Activated effector memory CD4-positive, alpha-beta T cell treated with Interleukin-2 at 50 U/mL for 16 hours (primary cell): ENCODE data around the gene OR10J5.
"Not testable (repeated sequence)": the region's sequence is repeated elsewhere in the genome, so short reads cannot be mapped to it uniquely, and the experiment has no call there.

Source experiments
- DNase-seq: peaks from one replicate; pipeline ENCODE4 v3.0.0-alpha.2; 2020

OR10J5 gene, protein sequence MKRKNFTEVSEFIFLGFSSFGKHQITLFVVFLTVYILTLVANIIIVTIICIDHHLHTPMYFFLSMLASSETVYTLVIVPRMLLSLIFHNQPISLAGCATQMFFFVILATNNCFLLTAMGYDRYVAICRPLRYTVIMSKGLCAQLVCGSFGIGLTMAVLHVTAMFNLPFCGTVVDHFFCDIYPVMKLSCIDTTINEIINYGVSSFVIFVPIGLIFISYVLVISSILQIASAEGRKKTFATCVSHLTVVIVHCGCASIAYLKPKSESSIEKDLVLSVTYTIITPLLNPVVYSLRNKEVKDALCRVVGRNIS

GRCh38 chr1:159535907-159536306 is at the start of gene OR10J5:
OR10J5 (minus strand) TSS chr1:159536007; CDS start chr1:159536007, 0 bp downstream.
- no peak for DNase-seq

DNA sequence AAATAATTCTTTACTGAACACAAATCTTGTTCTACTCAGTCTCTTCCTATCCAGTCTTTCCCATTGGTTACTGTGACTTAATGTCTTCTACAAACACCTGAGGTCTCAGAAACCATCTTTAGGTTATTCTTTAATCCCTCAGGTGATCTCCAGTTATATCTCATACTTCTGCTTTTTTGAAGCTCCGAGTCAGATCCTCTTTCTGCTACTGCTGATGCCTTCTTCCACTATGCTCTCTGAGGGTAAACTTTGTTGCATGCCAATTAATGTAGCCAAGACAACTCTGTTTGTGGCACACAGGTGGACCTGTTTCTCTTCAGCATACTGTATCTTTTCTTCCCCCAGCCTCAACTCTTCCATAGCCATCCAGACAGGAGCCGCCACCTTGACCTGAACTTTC is 48.7 kb upstream of the OR10J5 start:
- DNase-seq, result no peak

DNA sequence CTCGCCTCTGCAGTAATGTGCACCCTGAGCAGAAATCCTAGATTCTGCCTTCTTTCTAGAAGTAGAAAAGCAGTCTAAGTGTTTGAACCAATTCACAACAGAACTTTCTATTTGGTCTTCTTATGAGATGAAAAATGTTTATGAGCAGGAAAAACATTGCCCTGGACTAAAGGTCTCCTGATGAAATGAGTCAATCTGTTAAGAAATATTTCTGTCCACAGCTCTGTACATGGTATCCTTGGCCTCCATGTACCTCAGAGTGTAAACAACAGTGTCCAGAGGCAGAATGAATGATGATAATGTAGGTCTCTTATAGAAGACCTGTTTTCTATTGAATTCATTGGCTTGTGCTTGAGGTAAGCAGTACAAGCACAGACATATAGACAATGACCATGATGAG is 45.6 kb upstream of the OR10J5 start:
- no peak for DNase-seq

GRCh38 chr1:159580340-159580739 is 44.5 kb upstream of the OR10J5 start:
- no peak for DNase-seq

DNA sequence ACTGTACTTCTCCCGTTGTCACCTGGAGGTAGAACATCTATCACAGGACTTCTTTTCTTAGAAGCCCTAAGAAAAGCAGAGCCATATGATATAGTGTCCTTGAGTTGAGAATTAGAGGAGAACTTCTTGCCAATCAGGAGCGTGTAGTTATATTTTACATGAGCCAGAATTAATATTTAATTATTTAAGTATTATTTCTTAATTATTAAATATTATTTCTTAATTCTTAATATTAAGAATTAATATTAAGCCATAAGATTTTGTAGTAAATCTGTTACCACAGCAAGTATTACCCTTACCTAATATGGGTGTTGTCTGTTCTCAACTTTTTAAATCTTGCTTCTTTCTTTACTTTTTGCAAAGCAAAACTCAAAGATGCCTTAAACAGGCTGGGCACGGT is 41.6 kb upstream of the OR10J5 start:
- no peak for DNase-seq

DNA sequence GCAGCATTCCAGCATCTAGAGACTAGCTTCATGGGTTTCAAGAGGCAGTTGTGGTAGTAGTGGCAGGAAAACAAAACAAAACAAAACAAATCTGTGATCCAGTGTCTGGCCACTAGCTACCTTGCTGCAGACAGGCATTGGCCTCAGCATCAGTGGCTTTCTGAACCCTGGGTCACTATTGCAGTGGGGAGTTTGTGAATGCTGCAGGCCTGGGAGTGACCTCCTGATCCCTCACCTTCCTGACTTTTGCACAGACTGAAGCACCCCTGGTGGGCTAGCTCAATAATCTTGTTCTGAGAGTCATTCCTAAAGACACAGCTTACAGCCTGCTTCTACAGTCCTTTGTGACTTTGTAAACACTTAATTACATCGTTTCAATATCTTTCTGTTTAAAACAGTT is 26.9 kb upstream of the OR10J5 start:
- no peak for DNase-seq

DNA sequence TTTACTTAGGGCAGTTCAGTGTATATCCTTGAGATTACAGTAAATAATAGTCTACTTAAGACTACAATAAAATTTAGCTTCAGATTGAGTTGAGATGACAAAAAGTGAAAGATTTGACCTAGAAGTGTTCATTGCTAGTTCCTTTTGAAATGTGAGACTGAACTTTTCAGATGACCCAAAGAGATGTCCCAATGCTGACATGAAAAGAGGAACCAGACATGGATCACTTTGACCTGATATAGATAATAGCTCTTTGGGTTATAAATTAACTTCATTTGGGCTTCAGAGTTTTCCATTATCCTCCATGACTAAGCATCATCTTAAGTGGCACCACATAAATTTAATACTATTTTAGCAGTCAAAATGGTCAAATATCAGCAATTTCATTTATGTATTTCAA is 25.7 kb upstream of the OR10J5 start:
- DNase-seq, result no peak

DNA sequence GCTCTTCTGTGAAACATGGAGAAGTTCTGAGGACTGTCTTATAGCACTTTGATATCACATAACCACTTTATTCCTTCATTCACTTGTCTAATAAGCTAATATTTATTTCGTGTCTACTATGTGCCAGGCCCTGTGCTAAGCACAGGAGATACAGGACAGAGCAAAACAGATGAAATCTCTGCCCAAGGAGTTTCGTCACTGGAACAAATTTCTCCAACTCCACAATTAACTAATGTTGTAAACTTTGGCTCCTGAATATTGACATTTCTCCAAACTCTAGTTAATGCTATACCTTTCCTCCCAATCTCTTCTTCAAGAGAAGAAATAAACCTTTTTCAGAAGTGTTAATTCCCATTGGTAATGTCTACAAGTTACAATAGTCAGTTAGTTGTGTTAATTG is 24.8 kb upstream of the OR10J5 start:
- no peak for DNase-seq

DNA sequence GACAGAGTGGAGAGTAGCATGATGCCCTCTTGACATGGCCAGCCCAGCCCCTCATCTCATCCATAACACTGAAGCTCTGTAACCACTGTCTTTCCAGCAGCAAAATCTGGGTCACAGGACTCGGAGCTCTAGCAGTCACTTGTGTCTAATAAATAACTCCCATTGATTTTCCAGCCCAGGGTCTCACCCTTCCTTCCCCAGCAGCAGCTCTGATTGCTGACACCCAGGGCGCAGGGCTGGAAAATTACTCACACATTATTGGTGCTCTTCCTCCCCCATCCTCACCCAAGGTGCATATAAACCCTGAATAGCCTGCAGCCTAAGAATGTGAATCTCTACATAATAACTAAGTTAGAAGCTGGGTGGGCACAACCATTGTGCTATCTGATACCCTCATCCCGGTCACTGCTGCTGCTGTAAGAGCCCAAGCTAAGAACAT is 21.1 kb upstream of the OR10J5 start:
- no peak for DNase-seq

DNA sequence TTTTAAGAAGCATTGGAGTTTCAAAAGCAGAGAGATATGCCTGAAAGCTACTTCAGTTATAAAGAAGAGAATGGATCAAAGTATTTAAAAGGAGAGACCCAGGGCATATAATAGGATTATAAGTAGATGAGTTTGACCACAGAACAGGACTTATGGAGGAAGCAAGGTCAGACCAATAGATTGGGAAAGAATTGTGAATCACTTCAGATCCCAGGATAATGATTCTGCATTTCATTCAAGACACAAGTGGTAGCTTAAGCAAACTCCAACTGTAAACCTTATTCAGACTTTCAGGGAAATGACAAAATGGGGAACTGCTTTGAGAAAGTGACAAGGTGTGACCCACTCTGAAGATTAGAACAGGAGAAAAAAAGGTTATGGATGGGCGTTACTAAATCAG is 18.9 kb upstream of the OR10J5 start:
- no peak for DNase-seq

- no peak for DNase-seq
Observed at GRCh38 chr1:159554261-159554660, 18.5 kb upstream of the OR10J5 start.

GRCh38 chr1:159548126-159548525 is 12.3 kb upstream of the OR10J5 start:
- no peak for DNase-seq

DNA sequence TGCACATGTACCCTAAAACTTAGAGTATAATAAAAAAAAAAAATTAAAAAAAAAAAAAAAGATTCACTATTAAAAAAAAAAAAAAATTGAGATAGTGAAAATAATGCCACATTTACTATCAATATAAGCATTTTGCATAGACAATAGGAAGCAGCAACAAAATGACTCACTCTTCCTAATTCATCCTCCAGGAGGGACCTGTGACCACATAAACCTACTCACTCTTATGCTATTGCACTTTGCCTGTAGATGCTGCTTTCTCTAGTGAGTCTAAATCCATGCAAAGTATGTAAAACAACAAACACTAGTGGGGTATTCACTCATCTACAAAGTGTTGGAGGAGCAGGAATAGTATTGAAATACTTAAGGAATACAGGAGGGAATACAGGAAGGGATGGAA is 2.9 kb downstream of the OR10J5 start:
- DNase-seq, result no peak

DNA sequence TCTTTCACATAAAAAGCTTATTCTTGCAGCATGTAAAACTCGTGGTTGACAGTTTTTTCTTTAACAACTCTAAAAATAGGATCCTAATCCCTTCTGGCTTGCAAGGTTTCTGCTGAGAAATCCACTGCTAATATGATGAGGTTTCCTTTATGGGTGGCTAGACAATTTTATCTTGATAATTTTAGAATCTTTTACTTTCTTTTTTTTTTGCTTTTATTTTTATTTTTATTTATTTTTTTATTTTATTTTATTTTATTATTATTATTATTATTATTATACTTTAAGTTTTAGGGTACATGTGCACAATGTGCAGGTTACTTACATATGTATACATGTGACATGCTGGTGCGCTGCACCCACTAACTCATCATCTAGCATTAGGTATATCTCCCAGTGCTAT is 11.0 kb downstream of the OR10J5 start:
- DNase-seq, result not testable (repeated sequence)

DNA sequence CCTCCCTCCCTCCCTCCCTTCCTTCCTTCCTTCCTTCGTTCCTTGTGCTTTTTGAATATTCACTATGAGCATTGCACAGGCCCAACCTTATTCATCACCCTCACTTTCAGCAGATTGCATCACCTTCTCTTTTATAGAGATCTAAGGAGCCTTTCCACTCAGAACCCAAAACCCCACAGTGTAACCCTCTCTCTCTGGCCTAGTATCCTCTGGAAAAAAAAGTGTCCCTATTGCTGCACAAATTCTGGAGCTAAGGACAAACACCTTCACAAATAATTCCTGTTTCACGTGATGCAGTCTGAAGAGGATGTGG is 25.6 kb downstream of the OR10J5 start:
- DNase-seq, result no peak

DNA sequence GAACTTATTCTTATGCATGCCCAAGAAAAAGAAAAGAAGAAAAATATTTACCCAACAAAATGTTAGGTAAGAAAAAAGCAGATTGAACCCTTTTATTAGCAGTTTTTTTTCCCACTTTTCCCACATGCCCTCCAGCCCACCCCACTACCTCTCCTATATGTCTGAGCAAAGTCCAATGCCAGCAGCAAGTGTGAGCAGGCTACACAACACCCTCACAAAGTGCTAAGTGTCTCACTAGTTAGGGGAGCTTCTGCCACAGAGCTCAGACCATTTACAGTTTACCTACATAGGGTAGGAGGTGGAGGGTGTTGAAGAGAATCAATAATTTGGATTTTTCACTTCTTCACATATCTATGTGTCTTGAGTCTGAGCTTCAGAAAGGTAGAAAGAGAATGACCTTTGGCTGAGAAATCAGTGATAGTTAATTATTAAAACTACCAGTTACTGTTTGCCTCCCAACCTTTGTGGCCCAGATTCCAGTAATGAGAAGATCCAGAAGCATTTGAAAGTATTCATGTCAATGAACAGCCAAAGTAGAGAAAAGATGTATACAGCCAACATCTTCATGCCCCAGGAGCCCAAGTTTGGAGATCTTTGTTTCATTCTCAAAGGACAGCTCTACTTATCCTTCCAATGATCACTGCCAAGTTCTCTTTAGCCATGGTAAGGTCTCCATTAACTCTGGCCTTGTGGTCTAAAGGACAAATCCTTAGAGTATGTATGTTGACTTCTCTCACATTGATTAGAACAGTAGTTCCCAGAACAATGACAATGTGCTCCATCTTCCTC is 26.2 kb downstream of the OR10J5 start:
- DNase-seq, result no peak

- DNase-seq, result no peak
Observed at GRCh38 chr1:159508951-159509350, 26.9 kb downstream of the OR10J5 start.

DNA sequence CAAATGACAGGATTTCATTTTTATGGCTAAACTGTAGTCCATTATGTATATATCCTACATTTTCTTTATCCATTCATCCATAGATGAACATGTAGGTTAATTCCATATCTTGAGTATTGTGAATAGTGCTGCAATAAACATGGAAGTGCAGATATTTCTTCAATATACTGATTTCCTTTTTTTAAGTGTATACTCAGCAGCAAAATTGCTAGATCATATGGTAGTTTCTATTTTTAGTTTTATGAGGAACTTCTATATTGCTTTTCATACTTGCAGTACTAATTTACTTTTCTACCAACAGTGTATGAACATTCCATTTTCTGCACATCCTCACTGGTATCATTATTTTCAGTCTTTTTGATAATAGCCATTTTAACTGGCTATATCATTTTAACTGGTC is 30.1 kb downstream of the OR10J5 start:
- no peak for DNase-seq

DNA sequence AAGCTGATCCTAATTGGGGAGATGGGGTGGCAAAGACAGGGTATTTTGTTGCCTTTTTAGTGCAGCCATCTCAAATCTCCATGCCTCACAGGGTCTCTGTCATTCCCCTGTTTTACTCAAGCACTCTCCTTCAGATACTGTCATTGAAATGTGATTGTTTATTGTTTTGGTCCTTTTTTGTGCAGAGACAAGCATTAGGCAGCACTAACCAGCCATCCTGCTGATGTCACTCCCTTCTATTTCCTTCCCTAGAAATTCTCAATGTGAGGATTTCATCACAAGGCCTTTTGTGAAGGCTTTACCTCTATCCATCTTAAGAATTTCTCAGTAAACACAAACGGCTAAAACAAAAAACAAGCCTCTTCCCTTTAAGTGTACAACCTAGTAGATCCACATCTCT is 34.7 kb downstream of the OR10J5 start:
- no peak for DNase-seq

GRCh38 chr1:159494513-159495210 is 41.1 kb downstream of the OR10J5 start:
- not testable (repeated sequence) for DNase-seq

GRCh38 chr1:159493354-159493753 is 42.5 kb downstream of the OR10J5 start:
- DNase-seq, result no peak

DNA sequence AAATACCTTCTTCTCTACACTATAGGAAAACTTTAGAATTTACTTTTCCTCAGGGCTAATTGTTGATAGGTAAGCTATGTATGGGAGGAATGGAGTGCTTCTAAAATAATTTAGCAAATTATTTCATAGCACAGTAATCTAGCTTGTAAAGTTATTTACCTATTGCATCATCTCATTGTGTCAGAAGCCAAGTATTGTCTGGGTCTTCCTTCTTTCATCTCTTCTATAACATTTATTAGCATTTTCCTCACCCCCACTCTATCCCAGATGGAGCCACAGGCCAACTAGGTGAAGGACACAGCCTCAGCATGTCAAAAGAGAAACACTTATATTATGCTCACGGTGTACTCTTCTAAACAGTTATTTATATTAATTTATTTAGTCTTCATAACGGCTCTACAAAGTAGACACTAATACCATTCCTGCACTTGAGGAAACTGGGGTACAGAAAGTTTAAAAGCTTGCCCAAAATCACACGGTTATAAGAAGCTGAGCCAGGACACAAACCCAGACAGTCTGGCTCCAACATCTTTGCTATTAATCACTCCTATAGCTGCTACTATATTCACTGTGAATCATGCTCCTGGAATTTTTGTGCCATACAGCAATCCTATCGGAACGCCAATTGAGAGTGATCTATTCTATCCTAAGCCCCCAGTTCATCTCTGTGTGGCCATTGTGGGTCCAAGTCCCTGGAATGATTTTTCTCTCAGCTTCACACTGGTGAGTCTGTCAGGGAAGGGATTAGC is 43.1 kb downstream of the OR10J5 start:
- DNase-seq, result no peak
